A172 (cell line): Measurements from ENCODE around the gene HSPG2. TPM values are rescaled to one million over a fixed set of nuclear protein-coding genes. Genes with fewer than 3 reads are reported as not detected.
"Not testable (repeated sequence)": the region's sequence is repeated elsewhere in the genome, so short reads cannot be mapped to it uniquely, and the experiment has no call there.

Experiments used
- DNase-seq: peaks from one replicate; pipeline ENCODE4 v3.0.0-alpha.2; 2015; ENCODE audit warnings: low spot score
- total RNA-seq: library from RNA; depleted of rRNA; stranded (reverse); fragments of >200 nt; shearing (Covaris generic); gene quantifications from 2 replicates; pipeline ENCODE4 v1.2.3, GENCODE V29; 2014; rRNA removed

HSPG2 gene
- total RNA-seq, 1 experiment from 2014 or later, result 17.9 TPM

DNA sequence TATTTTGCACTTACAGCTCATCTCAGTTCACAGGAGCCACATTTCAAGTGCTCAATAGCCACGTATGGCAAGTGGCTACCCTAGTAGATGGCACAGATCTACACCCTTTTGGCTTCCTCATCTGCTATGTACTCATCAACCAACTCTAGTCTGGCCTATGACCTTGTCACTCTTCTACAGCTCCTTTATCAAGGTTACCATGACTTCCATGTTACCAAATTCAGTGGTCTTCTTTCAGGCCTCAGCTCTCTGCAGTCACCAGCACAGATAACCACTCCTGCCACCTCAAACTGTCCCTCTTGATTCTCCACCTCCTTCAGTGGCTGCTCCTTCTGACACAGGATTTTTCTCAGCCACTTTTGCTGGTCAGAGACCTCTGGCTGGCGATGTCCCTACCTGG, 142.5 kb downstream of the HSPG2 start:
- no peak for DNase-seq

DNA sequence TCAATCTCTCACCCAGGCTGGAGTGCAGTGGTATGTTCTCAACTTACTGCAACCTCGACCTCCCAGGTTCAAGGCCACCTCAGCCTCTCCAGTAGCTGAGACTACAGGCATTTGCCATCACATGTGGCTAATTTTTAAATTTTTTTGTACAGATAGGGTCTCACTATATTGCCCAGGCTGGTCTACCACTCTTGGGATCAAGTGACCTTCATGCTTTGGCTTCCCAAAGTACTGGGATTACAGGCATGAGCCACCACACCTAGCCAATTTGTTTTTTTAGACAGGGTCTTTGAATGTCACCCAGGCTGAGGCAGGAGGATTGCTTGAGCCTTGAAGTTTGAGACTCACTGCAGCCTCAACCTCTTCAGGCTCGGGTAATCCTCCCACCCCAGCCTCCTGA, 144.0 kb downstream of the HSPG2 start:
- no peak for DNase-seq

DNA sequence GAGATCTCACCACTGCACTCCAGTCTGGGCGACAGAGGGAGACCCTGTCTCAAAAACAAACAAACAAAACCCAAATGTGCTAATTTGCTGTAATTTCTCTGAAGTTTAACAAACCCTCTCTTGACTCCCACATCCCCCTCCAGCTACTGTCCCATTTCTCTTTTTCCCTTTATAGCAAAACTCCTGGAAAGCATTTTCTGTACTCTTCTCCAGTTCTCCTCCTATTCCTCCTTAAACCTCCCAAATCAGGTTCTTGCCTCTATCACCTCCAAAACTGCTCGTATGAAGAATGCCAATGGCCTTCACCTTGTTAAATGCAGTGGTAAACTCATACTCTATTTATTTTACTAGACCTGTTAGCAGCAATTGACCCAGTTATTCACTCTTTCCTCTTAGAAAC, 150.5 kb downstream of the HSPG2 start:
- DNase-seq, result no peak

DNA sequence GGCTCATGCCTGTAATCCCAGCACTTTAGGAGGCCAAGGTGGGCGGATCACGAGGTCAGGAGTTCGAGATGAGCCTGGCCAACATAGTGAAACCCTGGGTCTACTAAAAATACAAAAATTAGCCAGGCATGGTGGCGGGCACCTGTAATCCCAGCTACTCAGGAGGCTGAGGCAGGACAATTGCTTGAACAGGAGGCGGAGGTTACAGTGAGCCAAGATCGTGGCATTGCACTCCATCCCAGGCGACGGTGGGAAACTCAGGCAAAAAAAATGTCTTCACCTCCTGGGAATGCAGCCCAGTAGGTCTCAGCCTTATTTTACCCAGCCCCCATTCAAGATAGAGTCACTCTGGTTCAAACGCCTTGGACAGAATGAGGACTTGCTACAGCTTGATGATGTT, 151.3 kb downstream of the HSPG2 start:
- not testable (repeated sequence) for DNase-seq

DNA sequence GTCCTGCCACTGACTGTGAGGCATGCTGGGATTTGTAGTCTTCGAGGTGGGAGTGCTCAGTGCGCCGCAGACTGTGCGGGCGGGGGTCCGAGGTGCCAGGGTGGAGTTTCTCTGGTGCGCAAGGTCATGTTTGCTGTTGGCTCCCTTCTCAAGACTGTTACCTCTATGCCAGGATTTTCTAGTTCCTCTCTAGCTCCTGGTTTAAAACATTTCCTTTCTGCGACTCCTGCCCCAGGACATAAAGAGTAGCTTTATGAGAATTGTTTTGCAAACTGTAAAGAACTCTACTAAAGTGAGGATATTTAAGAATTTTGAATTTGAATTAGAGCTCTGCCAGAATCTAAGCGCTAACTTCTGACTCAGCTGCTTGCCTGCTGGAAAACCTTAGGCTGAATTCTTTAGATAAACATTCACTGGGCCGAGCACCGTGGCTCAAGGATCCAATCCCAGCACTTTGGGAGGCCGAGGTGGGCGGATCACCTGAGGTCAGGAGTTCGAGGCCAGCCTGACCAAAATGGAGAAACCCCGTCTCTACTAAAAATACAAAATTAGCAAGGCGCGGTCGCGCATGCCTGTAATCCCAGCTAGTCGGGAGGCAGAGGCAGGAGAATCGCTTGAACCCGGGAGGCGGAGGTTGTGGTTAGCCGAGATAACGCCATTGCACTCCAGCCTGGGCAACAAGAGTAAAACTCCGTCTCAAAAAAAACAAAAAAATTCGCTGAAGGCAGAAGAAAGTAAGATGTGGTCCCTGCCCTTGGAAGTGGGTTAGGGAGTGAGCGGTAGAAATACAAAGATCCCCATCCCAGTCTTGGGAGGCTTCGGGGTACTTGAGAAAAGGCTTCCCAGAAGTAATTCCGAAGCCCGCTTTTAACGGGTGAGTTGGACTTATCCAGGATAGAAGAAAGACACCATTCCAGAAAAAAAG, 153.2 kb downstream of the HSPG2 start:
- DNase-seq, result peak; percentile 86

DNA sequence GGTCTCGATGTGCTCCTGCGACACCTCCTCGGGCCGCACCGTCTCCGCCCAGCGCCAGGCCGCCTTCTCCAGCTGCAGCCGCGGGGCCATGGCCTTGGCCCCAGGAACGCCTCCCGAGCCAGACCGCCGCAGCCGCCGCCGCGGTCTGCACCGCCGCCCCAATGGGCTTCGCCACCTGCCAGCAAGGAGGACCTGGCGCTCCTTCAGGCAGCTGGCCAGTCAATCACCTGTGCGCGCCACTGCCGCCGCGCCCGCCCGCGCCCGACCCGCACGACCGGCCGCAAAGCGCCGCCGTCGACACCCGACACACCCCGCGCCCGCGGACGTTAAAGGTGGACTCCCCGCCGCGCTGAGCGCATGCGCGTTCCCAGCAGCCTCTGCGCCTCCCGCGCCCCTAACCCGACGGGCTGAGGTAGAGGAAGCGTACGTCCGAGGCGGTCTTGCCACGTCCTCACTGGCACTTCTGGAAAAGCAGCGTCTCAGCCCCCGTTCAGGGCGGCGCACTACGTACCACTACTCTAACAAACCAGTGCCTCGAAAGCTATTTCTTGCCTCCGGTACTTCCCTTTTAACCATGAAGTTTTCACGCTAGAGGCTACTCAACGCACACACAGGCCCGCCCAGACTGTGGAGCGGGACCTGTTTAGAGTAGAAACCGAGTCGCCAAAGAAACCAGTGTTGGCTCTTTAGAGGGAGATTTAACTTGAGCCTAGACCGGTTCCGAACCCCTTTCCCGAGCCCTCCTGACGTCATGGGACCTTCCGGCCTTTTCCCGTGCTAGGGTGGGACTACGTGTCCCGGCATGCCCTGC, 154.0 kb downstream of the HSPG2 start, which contains the start of gene USP48:
Gene USP48, minus strand, starts transcription at position 282 of the 811 bp plus-strand sequence. Its CDS starts 192 bp downstream, at position 90.
- peak; percentile 82 for DNase-seq

DNA sequence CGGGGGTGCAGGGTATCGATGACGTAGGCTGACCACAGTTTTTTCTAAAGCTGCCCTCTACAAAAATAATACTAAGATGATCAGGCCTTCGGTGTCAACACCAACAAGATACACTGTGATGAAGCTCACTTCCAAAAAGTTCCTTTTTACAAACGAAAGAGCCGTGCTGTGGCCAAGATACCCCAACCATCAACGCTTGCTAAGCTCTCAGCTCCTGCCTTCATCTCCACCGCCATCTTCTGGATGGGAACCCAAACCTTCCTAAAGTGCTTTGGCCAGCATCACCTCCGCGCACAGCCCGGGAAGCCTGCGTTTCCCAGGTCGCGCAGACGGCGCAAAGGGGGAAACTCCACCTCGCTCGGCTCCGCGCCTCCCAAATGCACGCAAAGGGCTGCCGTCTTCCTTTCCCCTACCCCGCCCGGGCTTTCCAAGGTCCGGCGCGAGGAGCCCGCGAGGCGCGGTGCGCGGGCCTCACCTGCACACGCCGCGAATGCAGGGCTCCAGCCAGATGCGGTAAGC, 154.7 kb downstream of the HSPG2 start:
- DNase-seq, result peak; percentile 16

DNA sequence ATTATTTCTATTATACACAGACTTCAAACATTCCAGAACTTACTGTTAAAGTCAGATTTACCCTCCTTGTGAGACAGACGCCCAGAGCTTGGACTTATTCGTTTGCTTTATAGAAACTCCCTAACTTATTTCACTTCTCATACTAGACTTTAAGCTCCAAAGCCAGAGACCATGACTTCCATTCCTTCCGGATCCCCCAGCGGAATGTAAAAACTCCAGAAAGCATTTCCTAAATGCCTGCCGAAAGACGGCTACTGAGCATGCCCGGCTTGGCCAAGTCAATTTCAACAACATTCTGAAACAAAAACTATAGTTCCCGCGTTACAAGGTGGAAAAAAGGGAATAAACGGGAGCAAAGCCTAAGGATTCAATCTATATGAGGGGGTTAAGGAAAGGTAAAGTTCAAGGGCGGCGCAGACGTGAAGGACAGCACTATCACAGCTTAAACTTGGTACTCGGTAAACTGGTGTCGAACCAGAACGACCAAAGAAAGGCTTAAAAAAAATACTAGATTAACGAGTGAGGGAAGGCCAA, 155.2 kb downstream of the HSPG2 start:
- no peak for DNase-seq

DNA sequence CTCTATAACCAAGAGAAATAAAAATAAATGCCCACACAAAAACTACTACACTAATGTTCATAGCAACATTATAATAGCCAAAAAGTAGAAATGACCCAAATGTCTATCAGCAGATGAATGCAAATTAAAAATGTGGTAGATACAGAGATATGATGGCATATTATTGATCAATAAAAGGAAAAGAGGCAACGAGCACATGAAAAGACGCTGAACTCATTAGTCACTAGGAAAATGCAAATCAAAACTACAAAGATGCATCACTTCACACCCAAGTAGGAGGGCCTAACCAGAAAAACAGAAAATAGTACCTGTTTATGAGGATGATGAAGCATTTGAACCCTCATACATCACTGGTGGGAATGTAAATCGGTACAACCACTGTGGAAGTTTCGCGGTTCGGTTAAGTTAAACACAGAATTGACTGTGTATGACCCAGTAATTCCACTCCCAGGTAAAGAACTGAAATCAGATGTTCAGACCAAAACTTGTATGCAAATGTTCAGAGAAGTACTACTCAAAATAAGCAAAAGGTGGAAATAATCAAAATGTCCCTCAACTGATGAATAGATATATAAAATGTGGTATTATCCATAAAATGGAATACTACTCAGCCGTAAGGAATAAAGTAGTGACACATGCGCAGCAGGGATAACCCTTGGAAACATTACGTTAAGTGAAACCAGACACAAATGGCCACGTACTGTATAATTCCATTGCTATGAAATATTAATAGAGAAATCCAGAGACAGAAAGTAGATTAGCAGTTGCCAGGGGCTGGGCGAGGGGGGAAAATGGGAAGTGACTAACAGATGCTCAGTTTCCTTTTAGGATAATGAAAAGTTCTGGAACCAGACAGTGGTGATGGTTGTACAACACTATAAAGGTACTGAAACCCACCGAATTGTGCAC, 157.2 kb downstream of the HSPG2 start:
- DNase-seq, result no peak

DNA sequence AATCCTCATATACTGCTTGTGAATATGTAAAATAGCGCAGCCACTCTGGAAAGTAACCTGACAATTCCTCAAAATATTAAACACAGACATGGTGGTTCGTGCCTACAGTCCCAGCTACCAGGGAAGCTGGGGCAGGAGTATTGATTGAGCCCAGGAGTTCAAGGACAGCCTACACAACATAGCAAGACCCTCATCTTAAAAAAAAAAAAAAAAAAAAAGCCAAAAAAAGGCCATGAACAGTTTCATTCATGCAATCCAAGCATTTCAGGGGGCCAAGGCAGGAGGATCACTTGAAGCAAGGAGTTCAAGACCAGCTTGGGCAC, 158.7 kb downstream of the HSPG2 start:
- no peak for DNase-seq

DNA sequence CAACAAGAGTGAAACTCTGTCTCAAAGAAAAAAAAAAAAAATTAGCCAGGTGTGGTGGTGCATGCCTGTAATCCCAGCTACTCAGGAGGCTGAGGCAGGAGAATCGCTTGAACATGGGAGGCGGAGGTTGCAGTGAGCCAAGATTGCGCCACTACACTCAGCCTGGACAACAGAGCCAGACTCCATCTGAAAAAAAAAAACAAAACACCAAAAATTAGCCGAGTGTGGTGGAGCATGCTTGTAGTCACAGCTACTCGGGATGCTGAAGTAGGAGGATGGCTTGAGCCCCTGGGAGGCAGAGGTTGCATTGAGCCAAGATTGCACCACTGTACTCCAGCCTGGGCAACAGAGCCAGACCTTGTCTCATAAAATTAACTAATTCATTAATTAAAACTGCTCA, 160.2 kb downstream of the HSPG2 start:
- DNase-seq, result not testable (repeated sequence)

DNA sequence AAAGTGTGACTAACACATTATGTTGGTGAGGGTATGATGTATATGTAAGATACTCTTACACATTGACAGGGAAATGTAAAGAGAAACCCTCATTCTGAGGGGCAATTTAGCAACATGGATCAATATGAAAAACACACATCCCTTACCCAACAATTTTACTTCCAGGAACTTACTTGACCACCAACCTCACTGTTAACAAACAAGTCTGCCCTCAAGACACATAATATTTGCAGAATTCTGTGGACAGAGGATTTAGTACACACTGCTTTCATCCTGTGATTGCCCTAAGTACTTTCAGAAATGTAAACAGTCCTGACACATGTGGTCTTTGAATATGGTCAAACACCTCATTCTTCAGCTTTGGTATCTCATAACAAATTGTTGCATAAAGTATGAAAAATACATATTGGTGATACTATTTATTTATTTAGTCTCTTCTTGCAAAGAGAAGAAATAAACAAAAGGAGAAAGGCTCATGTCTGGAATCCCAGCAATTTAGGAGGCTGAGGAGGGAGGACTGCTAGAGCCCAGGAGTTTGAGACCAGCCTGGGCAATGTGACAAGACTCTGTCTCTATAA, 161.0 kb downstream of the HSPG2 start:
- DNase-seq, result no peak

DNA sequence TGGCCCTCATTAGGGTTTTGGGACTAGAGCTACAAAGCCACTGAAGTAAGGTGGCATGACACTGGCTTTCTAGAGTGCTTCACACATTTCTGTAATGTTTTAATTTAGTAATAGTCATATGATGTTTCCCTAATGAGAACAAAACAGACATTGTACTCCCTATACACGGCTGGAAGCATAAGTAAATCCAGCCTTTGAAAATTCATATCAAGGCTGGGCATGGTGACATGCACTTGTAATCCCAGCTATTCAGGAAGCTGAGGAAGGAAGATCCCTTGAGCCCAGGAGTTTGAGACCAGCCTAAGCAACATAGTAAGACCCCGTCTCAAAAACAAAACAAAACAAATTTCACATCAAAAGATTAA, 161.6 kb downstream of the HSPG2 start:
- DNase-seq, result no peak

DNA sequence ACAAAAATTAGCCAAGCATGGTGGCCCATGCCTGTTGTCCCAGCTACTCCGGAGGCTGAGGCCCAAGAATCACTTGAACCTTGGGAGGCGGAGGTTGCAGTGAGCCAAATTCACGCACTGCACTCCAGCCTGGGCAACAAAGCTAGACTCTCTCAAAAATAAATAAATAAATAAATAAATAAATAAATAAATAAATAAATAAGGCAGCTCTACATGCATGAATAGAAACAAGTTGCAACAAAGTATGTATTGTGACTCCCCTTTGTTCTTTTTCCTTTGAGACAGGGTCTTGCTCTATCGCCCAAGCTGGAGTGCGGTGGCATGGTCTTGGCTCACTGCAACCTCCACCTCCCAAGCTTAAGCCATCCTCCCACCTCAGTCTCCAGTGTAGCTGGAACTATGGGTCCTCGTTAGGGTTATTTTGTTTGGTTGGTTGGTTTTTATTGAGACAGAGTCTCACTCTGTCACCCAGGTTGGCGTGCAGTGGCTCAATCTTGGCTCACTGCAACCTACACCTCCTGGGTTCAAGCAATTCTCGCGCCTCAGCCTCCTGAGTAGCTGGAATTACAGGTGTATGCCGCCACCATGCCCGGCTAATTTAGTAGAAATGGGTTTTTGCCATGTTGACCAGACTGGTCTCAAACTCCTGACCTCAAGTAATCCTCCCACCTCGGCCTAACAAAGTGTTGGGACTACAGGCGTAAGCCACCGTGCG, 162.1 kb downstream of the HSPG2 start:
- no peak for DNase-seq

DNA sequence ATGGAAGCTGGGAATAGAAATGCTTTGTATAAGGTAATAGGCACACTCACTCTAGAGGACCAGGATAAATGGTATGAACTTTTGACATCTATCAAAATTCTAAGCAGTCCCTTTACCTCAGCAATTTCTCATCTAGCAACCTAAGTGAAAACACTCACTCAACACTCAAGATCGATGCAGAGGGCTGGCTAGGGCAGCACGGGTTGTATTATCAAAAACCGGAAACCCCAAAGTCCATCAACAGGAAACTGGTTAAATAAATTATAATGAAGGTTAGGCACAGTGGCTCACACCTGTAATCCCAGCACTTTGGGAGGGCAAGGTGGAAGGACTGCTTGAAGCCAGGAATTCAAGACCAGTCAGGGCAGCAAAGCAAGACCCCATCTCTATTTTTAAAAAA, 163.5 kb downstream of the HSPG2 start:
- no peak for DNase-seq

Other genes starting within 250 kb of the HSPG2 start
- 16.0 and 22.8 TPM in 2 replicates for gene USP48, start 154.2 kb downstream of the HSPG2 start, total RNA-seq
- gene LDLRAD2, start 125.0 kb downstream of the HSPG2 start, total RNA-seq, result not detected in 2 replicates
- not detected in 2 replicates for gene CELA3B, start 39.7 kb upstream of the HSPG2 start, total RNA-seq
- not detected in 2 replicates for gene CELA3A, start 64.3 kb upstream of the HSPG2 start, total RNA-seq
- 260 and 289 TPM in 2 replicates for gene CDC42, start 115.4 kb upstream of the HSPG2 start, total RNA-seq
- gene WNT4, start 205.8 kb upstream of the HSPG2 start, total RNA-seq, result 0.03 TPM in 1 of 2 replicates, not detected in the other